ENCODE results near the gene HK2.
A peak's percentile ranks its signal among the peaks of the same experiment; 100 is the strongest.
"Not testable (repeated sequence)": the region's sequence is repeated elsewhere in the genome, so short reads cannot be mapped to it uniquely, and the experiment has no call there.

HK2 gene

GRCh38 chr2:74834792-74835755 lies 1.1 kb downstream of the HK2 start:
- DNase-seq = peak; percentile 84

GRCh38 chr2:74835831-74836674 lies 2.1 kb downstream of the HK2 start:
- peak; percentile 65 for DNase-seq

- DNase-seq = no peak
Measured at GRCh38 chr2:74836675-74837401, 2.9 kb downstream of the HK2 start.

GRCh38 chr2:74841641-74842040 lies 7.7 kb downstream of the HK2 start:
- DNase-seq = no peak

GRCh38 chr2:74843433-74843832 lies 9.5 kb downstream of the HK2 start:
- DNase-seq = no peak

GRCh38 chr2:74843899-74844298 lies 10.0 kb downstream of the HK2 start:
- no peak for DNase-seq

GRCh38 chr2:74844752-74845151 lies 10.8 kb downstream of the HK2 start:
- DNase-seq = no peak

- DNase-seq = no peak
Measured at GRCh38 chr2:74845217-74845751, 11.4 kb downstream of the HK2 start.

- no peak for DNase-seq
Measured at GRCh38 chr2:74845991-74846390, 12.1 kb downstream of the HK2 start.

GRCh38 chr2:74846481-74846880 lies 12.6 kb downstream of the HK2 start:
- no peak for DNase-seq

- DNase-seq = no peak
Measured at GRCh38 chr2:74847070-74847858, 13.3 kb downstream of the HK2 start.

- DNase-seq = no peak
Measured at GRCh38 chr2:74849228-74849892, 15.4 kb downstream of the HK2 start.

- DNase-seq = no peak
Measured at GRCh38 chr2:74850496-74851190, 16.7 kb downstream of the HK2 start.

GRCh38 chr2:74851191-74851566 lies 17.3 kb downstream of the HK2 start:
- no peak for DNase-seq

GRCh38 chr2:74853360-74853759 lies 19.4 kb downstream of the HK2 start:
- DNase-seq = not testable (repeated sequence)

GRCh38 chr2:74854401-74854800 lies 20.5 kb downstream of the HK2 start:
- no peak for DNase-seq

- DNase-seq = not testable (repeated sequence)
Measured at GRCh38 chr2:74855114-74855707, 21.3 kb downstream of the HK2 start.

- DNase-seq = no peak
Measured at GRCh38 chr2:74856004-74856578, 22.2 kb downstream of the HK2 start.

GRCh38 chr2:74856599-74856998 lies 22.7 kb downstream of the HK2 start:
- no peak for DNase-seq

GRCh38 chr2:74857215-74857614 lies 23.3 kb downstream of the HK2 start:
- DNase-seq = no peak
